SK-N-SH treated with all-trans-retinoic acid at 6 μM for 48 hours (cell line): ENCODE measurements around the gene SH3RF2.

ENCODE experiments used
- ATAC-seq: fragments of 200-7000 bp; cut with Tn5 transposase; 3 replicates; pipeline ENCODE4 v1.9.1; 2020; ENCODE audit warnings: mild to moderate bottlenecking, moderate library complexity
- ARNTL ChIP-seq: fragments of 450-650 bp; formaldehyde crosslinking; IDR thresholded peaks from 2 replicates; pipeline ENCODE4 v1.5.0; 2020; ENCODE audit warnings: low read depth, mild to moderate bottlenecking, moderate library complexity, borderline replicate concordance
- BACH2 ChIP-seq: fragments of 250-450 bp; sonication (Bioruptor Pico); IDR thresholded peaks from 2 replicates; pipeline ENCODE4 v1.9.0; 2021; ENCODE audit warnings: mild to moderate bottlenecking, borderline replicate concordance
- CSDC2 ChIP-seq: fragments of 250-450 bp; sonication (Bioruptor Pico); IDR thresholded peaks from 2 replicates; pipeline ENCODE4 v1.5.0; 2020; ENCODE audit warnings: mild to moderate bottlenecking, moderate library complexity
- ESRRG ChIP-seq: fragments of 250-450 bp; sonication (Bioruptor Pico); IDR thresholded peaks from 2 replicates; pipeline ENCODE4 v1.6.1; 2021; ENCODE audit warnings: mild to moderate bottlenecking
- GLIS3 ChIP-seq: fragments of 250-450 bp; sonication (Bioruptor Pico); IDR thresholded peaks from 2 replicates; pipeline ENCODE4 v1.5.0; 2020; ENCODE audit warnings: mild to moderate bottlenecking, moderate library complexity
- ISL1 ChIP-seq: fragments of 250-450 bp; sonication (Bioruptor Pico); IDR thresholded peaks from 2 replicates; pipeline ENCODE4 v2.1.2; 2022; ENCODE audit warnings: mild to moderate bottlenecking, moderate library complexity
- OSR1 ChIP-seq: fragments of 250-450 bp; sonication (Bioruptor Pico); IDR thresholded peaks from 2 replicates; pipeline ENCODE4 v1.8.0; 2022; ENCODE audit warnings: moderate library complexity, mild to moderate bottlenecking, inconsistent platforms
- PPARA ChIP-seq: fragments of 250-450 bp; sonication (Bioruptor Pico); IDR thresholded peaks from 2 replicates; pipeline ENCODE4 v1.5.0; 2020; ENCODE audit warnings: mild to moderate bottlenecking, borderline replicate concordance
- RARB ChIP-seq: fragments of 250-450 bp; sonication (Bioruptor Pico); IDR thresholded peaks from 2 replicates; pipeline ENCODE4 v1.8.0; 2021; ENCODE audit warnings: mild to moderate bottlenecking, moderate library complexity
- SNAI2 ChIP-seq: fragments of 250-450 bp; sonication (Bioruptor Pico); IDR thresholded peaks from 2 replicates; pipeline ENCODE4 v1.5.0; 2020; ENCODE audit warnings: mild to moderate bottlenecking, moderate library complexity
- TCF4 ChIP-seq: fragments of 250-450 bp; sonication (Bioruptor Pico); IDR thresholded peaks from 2 replicates; pipeline ENCODE4 v1.8.0; 2021; ENCODE audit warnings: mild to moderate bottlenecking, moderate library complexity, borderline replicate concordance
- TOX ChIP-seq: fragments of 250-450 bp; sonication (Bioruptor Pico); IDR thresholded peaks from 2 replicates; pipeline ENCODE4 v1.8.0; 2021; ENCODE audit warnings: mild to moderate bottlenecking, moderate library complexity, borderline replicate concordance
- ZFP3 ChIP-seq: fragments of 250-450 bp; sonication (Bioruptor Pico); IDR thresholded peaks from 2 replicates; pipeline ENCODE4 v1.5.0; 2020; ENCODE audit warnings: mild to moderate bottlenecking, moderate library complexity
- ZFP30 ChIP-seq: fragments of 450-650 bp; formaldehyde crosslinking; IDR thresholded peaks from 2 replicates; pipeline ENCODE4 v1.5.0; 2022; ENCODE audit warnings: mild to moderate bottlenecking, moderate library complexity
- ZNF565 ChIP-seq: fragments of 450-650 bp; formaldehyde crosslinking; conservative IDR thresholded peaks from 2 replicates; pipeline ENCODE4 v1.5.0; 2020; ENCODE audit warnings: low read depth, mild to moderate bottlenecking, moderate library complexity
- ZNF70 ChIP-seq: fragments of 450-650 bp; formaldehyde crosslinking; IDR thresholded peaks from 2 replicates; pipeline ENCODE4 v1.5.0; 2020; ENCODE audit warnings: mild to moderate bottlenecking, moderate library complexity
- ZNF8 ChIP-seq: fragments of 450-650 bp; formaldehyde crosslinking; IDR thresholded peaks from 2 replicates; pipeline ENCODE4 v1.5.0; 2020; ENCODE audit warnings: mild to moderate bottlenecking, moderate library complexity
- TF ChIP-seq, protein P1 (sequence below): fragments of 250-450 bp; sonication (Bioruptor Pico); IDR thresholded peaks from 2 replicates; pipeline ENCODE4 v1.5.1; 2021; ENCODE audit warnings: mild to moderate bottlenecking, moderate library complexity
- TF ChIP-seq, protein P2 (sequence below): fragments of 250-450 bp; sonication (Bioruptor Pico); IDR thresholded peaks from 2 replicates; pipeline ENCODE4 v1.5.1; 2020; ENCODE audit warnings: low read depth, mild to moderate bottlenecking, moderate library complexity
- TF ChIP-seq, protein P3 (sequence below): fragments of 250-450 bp; sonication (Bioruptor Pico); IDR thresholded peaks from 2 replicates; pipeline ENCODE4 v1.8.0; 2021; ENCODE audit warnings: low read depth, mild to moderate bottlenecking, moderate library complexity, borderline replicate concordance
- TF ChIP-seq, protein P4 (sequence below): fragments of 250-450 bp; sonication (Bioruptor Pico); IDR thresholded peaks from 2 replicates; pipeline ENCODE4 v1.8.0; 2020; ENCODE audit warnings: mild to moderate bottlenecking, moderate library complexity, borderline replicate concordance

Gene SH3RF2

DNA sequence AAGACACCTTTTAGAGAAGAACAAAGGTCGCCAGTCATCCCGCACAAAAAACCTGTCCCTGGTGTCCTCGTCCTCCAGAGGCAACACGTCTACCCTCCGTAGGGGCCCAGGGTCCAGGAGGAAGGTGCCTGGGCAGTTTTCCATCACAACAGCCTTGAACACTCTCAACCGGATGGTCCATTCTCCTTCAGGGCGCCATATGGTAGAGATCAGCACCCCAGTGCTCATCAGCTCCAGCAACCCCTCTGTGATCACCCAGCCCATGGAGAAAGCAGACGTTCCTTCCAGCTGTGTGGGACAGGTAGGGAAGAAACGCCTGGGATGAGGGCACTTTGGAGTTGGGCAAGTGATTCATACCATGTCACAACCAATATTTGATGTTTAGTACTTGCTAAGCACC lies 77.4 kb downstream of the SH3RF2 start:
- TF ChIP-seq ZFP30 (CRISPR knock-in tag) (no peak), SNAI2 (CRISPR knock-in tag) (no peak), ZNF565 (CRISPR knock-in tag) (no peak), GLIS3 (CRISPR knock-in tag) (no peak), ZNF70 (CRISPR knock-in tag) (no peak), TOX (no peak), CSDC2 (CRISPR knock-in tag) (no peak), PPARA (CRISPR knock-in tag) (no peak), ZFP3 (CRISPR knock-in tag) (no peak)
- TF ChIP-seq, protein P1, sequence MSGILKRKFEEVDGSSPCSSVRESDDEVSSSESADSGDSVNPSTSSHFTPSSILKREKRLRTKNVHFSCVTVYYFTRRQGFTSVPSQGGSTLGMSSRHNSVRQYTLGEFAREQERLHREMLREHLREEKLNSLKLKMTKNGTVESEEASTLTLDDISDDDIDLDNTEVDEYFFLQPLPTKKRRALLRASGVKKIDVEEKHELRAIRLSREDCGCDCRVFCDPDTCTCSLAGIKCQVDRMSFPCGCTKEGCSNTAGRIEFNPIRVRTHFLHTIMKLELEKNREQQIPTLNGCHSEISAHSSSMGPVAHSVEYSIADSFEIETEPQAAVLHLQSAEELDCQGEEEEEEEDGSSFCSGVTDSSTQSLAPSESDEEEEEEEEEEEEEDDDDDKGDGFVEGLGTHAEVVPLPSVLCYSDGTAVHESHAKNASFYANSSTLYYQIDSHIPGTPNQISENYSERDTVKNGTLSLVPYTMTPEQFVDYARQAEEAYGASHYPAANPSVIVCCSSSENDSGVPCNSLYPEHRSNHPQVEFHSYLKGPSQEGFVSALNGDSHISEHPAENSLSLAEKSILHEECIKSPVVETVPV (CRISPR knock-in tag) = no peak
- TF ChIP-seq, protein P2, sequence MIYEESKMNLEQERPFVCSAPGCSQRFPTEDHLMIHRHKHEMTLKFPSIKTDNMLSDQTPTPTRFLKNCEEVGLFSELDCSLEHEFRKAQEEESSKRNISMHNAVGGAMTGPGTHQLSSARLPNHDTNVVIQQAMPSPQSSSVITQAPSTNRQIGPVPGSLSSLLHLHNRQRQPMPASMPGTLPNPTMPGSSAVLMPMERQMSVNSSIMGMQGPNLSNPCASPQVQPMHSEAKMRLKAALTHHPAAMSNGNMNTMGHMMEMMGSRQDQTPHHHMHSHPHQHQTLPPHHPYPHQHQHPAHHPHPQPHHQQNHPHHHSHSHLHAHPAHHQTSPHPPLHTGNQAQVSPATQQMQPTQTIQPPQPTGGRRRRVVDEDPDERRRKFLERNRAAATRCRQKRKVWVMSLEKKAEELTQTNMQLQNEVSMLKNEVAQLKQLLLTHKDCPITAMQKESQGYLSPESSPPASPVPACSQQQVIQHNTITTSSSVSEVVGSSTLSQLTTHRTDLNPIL (CRISPR knock-in tag) = no peak
- TF ChIP-seq, protein P3, sequence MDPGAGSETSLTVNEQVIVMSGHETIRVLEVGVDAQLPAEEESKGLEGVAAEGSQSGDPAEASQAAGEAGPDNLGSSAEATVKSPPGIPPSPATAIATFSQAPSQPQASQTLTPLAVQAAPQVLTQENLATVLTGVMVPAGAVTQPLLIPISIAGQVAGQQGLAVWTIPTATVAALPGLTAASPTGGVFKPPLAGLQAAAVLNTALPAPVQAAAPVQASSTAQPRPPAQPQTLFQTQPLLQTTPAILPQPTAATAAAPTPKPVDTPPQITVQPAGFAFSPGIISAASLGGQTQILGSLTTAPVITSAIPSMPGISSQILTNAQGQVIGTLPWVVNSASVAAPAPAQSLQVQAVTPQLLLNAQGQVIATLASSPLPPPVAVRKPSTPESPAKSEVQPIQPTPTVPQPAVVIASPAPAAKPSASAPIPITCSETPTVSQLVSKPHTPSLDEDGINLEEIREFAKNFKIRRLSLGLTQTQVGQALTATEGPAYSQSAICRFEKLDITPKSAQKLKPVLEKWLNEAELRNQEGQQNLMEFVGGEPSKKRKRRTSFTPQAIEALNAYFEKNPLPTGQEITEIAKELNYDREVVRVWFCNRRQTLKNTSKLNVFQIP (CRISPR knock-in tag) = no peak
- ATAC-seq = no peak

DNA sequence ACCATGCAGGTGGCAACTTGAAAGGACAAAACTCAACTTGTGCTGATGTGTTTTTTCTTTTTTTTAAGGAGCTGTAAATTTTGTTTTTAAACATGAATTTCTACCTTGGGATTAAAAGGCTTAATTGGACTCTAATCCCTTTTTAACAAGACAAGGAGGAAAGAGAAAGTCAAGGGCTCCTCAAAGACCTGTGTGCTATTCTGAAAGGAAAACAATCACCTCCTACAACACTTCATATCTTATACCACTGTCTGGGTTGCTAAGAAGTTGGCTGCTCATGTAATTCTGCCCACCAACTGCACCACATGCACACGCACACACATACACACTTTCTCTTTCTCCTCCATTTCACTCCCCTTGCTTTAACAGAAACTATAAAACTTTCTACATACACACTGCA lies 78.6 kb downstream of the SH3RF2 start:
- no peak for TF ChIP-seq ZNF8
- TF ChIP-seq, all 23 proteins: peak for 0

DNA sequence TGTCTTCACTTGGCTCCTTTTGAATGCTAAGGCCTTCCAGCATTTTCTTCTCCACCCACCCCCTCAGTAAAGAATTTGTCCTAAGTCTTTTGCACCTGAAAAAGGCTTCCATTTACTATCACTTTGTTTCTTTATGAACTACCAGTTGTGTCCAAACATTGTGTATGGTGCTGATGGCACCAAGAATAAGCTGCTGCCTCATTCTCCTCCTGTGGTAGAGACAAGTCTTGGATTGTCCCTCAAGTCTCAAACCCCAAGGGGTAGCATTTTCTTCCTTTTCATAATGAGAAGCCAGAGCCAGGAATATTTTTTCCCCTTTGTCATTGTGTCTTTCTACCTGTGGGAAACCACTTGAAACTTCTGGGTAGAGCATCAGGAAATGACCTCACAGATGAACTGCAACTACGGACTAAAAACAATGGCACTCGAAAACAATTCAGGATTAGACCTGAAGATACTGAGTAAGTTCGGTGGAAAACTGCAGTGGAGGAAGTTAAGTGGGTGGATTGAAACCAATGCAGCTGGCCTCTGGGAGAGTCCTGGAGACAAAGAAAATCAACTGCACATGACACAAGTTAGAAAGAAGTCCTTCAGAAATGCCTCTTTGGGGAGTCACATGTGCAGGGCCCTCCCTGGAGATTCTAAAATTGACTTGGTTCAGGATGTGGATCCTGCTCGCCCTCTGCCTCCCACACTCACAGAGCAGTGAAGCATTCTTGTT lies 80.5 kb downstream of the SH3RF2 start:
- no peak for TF ChIP-seq SNAI2 (CRISPR knock-in tag)
- TF ChIP-seq OSR1 = no peak
- TF ChIP-seq RARB (CRISPR knock-in tag) = no peak
- no peak for ATAC-seq

More for the DNA sequence above, 78.6 kb downstream of the SH3RF2 start:
- no peak for ATAC-seq

DNA sequence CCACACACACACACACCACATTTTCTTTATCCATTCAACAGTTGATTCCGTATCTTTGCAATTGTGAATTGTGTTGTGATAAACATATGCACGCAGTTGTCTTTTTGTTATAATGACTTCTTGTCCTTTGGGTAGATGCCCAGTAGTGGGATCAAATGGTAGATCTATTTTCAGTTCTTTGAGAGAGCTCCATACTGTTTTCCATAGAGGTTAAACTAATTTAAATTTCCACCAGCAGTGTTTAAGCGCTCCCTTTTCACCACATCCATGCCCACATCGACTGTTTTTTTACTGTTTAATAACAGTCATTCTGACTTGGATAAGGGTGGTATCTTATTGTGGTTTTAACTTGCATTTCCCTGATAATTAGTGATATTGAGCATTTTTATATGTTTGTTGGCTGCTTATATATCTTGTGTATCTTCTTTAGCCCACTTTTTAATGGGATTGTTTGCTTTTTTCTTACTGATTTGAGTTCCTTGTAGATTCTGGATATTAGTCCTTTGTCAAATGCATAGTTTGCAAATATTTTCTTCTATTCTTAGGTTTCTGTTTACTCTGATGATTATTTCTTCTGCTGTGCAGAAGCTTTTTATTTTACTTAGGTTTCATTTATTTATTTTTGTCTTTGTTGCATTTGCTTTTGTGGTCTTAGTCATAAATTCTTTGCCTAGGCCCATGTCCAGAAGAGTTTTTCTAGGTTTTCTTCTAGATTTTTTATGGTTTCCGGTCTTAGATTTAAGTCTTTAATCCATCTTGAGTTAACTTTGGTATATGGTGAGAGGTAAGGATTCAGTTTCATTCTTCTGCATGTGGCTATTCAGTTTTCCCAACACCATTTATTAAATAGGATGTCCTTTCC lies 82.4 kb downstream of the SH3RF2 start:
- no peak for TF ChIP-seq BACH2 (CRISPR knock-in tag)
- ATAC-seq = no peak

DNA sequence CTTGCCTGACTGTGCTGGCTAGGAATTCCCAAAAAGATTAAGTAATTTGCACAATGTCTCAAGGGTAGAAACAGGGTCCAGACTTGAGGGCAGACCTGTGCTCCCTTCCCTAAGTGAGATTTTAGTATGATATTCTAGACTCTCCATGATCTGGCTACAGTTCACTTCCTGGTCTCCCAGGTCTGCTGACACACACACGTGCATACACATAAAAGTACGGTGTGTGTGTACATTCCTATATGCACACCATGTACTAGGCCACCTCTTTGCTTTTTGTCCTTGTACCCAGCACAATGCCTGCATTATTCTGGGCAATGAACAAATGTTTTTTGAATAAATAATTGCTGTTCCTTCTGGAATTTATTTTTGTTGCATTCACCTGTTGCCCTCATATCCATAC lies 83.7 kb downstream of the SH3RF2 start:
- TF ChIP-seq TOX (no peak), ZNF8 (no peak), PPARA (CRISPR knock-in tag) (no peak), GLIS3 (CRISPR knock-in tag) (no peak), TCF4 (CRISPR knock-in tag) (no peak), ZFP3 (CRISPR knock-in tag) (no peak), RARB (CRISPR knock-in tag) (no peak), OSR1 (no peak), CSDC2 (CRISPR knock-in tag) (no peak), ZNF565 (CRISPR knock-in tag) (no peak), ISL1 (CRISPR knock-in tag) (no peak), ESRRG (CRISPR knock-in tag) (no peak), ZFP30 (CRISPR knock-in tag) (no peak), ZNF70 (CRISPR knock-in tag) (no peak), ARNTL (CRISPR knock-in tag) (no peak)
- TF ChIP-seq, protein P2 (CRISPR knock-in tag) = no peak
- TF ChIP-seq, protein P4, sequence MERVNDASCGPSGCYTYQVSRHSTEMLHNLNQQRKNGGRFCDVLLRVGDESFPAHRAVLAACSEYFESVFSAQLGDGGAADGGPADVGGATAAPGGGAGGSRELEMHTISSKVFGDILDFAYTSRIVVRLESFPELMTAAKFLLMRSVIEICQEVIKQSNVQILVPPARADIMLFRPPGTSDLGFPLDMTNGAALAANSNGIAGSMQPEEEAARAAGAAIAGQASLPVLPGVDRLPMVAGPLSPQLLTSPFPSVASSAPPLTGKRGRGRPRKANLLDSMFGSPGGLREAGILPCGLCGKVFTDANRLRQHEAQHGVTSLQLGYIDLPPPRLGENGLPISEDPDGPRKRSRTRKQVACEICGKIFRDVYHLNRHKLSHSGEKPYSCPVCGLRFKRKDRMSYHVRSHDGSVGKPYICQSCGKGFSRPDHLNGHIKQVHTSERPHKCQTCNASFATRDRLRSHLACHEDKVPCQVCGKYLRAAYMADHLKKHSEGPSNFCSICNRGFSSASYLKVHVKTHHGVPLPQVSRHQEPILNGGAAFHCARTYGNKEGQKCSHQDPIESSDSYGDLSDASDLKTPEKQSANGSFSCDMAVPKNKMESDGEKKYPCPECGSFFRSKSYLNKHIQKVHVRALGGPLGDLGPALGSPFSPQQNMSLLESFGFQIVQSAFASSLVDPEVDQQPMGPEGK = no peak
- TF ChIP-seq, protein P1 (CRISPR knock-in tag) = no peak
- TF ChIP-seq, protein P3 (CRISPR knock-in tag) = no peak
- no peak for ATAC-seq
